GM23338 (cell line): ENCODE data around the gene GNAT1. TPM values are rescaled to one million over a fixed set of nuclear protein-coding genes. Genes with fewer than 3 reads are reported as not detected.

ENCODE experiments used
- ATAC-seq: fragments of 200-7000 bp; cut with Tn5 transposase; 3 replicates; pipeline ENCODE4 v1.9.1; 2020
- DNase-seq: peaks from one replicate; pipeline ENCODE4 v3.0.0-alpha.2; 2015; ENCODE audit warnings: low spot score
- H2AFZ ChIP-seq: fragments of 200-600 bp; sonication (generic); 2 replicates; pipeline ENCODE4 v1.8.0; 2016; ENCODE audit warnings: antibody characterized with exemption, mild to moderate bottlenecking, moderate library complexity
- H3F3A ChIP-seq: fragments of 200-600 bp; sonication (generic); replicated peaks from 2 replicates; pipeline ENCODE4 v1.8.0; 2017; ENCODE audit warnings: antibody characterized with exemption, mixed run types, low read depth
- H3K27ac ChIP-seq: fragments of 200-600 bp; sonication (generic); 2 replicates; pipeline ENCODE4 v1.6.1; 2016; ENCODE audit warnings: low read depth
- H3K27me3 ChIP-seq: fragments of 200-600 bp; sonication (generic); 2 replicates; pipeline ENCODE4 v1.8.0; 2016; ENCODE audit warnings: mild to moderate bottlenecking, mixed run types, moderate library complexity; ENCODE audit not compliant: insufficient read depth
- H3K36me3 ChIP-seq: fragments of 200-600 bp; sonication (generic); 2 replicates; pipeline ENCODE4 v1.8.0; 2016; ENCODE audit warnings: mild to moderate bottlenecking; ENCODE audit not compliant: insufficient read depth
- H3K4me1 ChIP-seq: fragments of 200-600 bp; sonication (generic); 2 replicates; pipeline ENCODE4 v1.8.0; 2016; ENCODE audit warnings: mild to moderate bottlenecking, moderate library complexity; ENCODE audit not compliant: insufficient read depth
- H3K4me2 ChIP-seq: fragments of 200-600 bp; sonication (generic); 2 replicates; pipeline ENCODE4 v1.7.1; 2017; ENCODE audit warnings: mixed run types
- H3K4me3 ChIP-seq: fragments of 200-600 bp; sonication (generic); 2 replicates; pipeline ENCODE4 v1.6.1; 2016; ENCODE audit warnings: mixed run types
- H3K79me2 ChIP-seq: fragments of 200-600 bp; sonication (generic); replicated peaks from 2 replicates; pipeline ENCODE4 v1.8.0; 2017; ENCODE audit warnings: mild to moderate bottlenecking; ENCODE audit not compliant: insufficient read depth
- H3K9me2 ChIP-seq: fragments of 200-600 bp; sonication (generic); 2 replicates; pipeline ENCODE4 v1.8.0; 2017; ENCODE audit not compliant: insufficient read depth
- H4K20me1 ChIP-seq: fragments of 200-600 bp; sonication (generic); replicated peaks from 2 replicates; pipeline ENCODE4 v1.8.0; 2017; ENCODE audit warnings: mild to moderate bottlenecking; ENCODE audit not compliant: insufficient read depth
- H3K27ac Mint-ChIP-seq: 2 replicates; pipeline ENCODE4 v1.8.0; 2020; ENCODE audit warnings: inconsistent platforms, mild to moderate bottlenecking, moderate library complexity, mixed read lengths
- H3K27me3 Mint-ChIP-seq: 3 replicates; pipeline ENCODE4 v1.8.0; 2022; ENCODE audit warnings: low read depth, mild to moderate bottlenecking, moderate library complexity, mixed read lengths, inconsistent platforms; ENCODE audit not compliant: insufficient read depth, poor library complexity
- H3K36me3 Mint-ChIP-seq: 3 replicates; pipeline ENCODE4 v1.8.0; 2021; ENCODE audit warnings: low read depth, mild to moderate bottlenecking, inconsistent platforms, moderate library complexity, mixed read lengths
- H3K4me1 Mint-ChIP-seq: 3 replicates; pipeline ENCODE4 v1.8.0; 2020; ENCODE audit warnings: mild to moderate bottlenecking, inconsistent platforms, mixed read lengths
- H3K4me3 Mint-ChIP-seq: 3 replicates; pipeline ENCODE4 v1.8.0; 2021; ENCODE audit warnings: moderate library complexity, mild to moderate bottlenecking, inconsistent platforms, mixed read lengths
- H3K9me3 Mint-ChIP-seq: 3 replicates; pipeline ENCODE4 v1.8.0; 2020; ENCODE audit warnings: moderate library complexity, mild to moderate bottlenecking, inconsistent platforms, mixed read lengths
- CREB1 ChIP-seq: fragments of 250-450 bp; sonication (Bioruptor Pico); IDR thresholded peaks from 2 replicates; pipeline ENCODE4 v1.5.0; 2020; ENCODE audit warnings: low read depth, mild to moderate bottlenecking, moderate library complexity
- NANOG ChIP-seq: IDR thresholded peaks from 2 replicates; pipeline ENCODE4 v1.6.1; 2016; ENCODE audit warnings: antibody characterized with exemption, borderline replicate concordance
- POLR2AphosphoS5 ChIP-seq: IDR thresholded peaks from 2 replicates; pipeline ENCODE4 v1.6.1; 2016; ENCODE audit warnings: antibody characterized with exemption, low read depth
- polyA plus RNA-seq: library from polyadenylated mRNA; unstranded; fragments of >200 nt; fragmentation: Nextera tagmentation; extraction: Ambion mirVana; gene quantifications from 2 replicates; pipeline ENCODE4 v1.2.1, GENCODE V29; 2016
- total RNA-seq: library from RNA; depleted of rRNA; stranded (reverse); fragments of >200 nt; shearing (Covaris generic); gene quantifications from 2 replicates; pipeline ENCODE4 v1.2.3, GENCODE V29; 2014
- TF ChIP-seq, protein P1 (sequence below), 2 experiments: fragments of 200-600 bp in 1 of 2; sonication (generic) in 1 of 2; conservative IDR thresholded peaks; 2 replicates each; pipeline versions ENCODE4 v1.5.1 to v1.6.1; 2016 to 2017; ENCODE audit warnings: antibody characterized with exemption in 2 of 2, low read depth in 2 of 2, mild to moderate bottlenecking in 2 of 2, moderate library complexity in 1 of 2
- TF ChIP-seq, protein P2 (sequence below): IDR thresholded peaks from one replicate; pipeline ENCODE4 v1.6.1; 2018; ENCODE audit warnings: antibody characterized with exemption; ENCODE audit not compliant: unreplicated experiment

Gene GNAT1
- total and polyA plus RNA-seq, 2 experiments from 2014 or later: not detected

DNA sequence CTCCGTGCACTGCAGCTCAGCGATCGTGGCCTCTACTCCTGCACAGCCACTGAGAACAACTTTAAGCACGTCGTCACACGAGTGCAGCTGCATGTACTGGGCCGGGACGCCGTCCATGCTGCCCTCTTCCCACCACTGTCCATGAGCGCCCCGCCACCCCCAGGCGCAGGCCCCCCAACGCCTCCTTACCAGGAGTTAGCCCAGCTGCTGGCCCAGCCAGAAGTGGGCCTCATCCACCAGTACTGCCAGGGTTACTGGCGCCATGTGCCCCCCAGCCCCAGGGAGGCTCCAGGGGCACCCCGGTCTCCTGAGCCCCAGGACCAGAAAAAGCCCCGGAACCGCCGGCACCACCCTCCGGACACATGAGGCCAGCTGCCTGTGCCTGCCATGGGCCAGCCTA, 3.7 kb upstream of the GNAT1 start (continued):
- TF ChIP-seq, protein P1, sequence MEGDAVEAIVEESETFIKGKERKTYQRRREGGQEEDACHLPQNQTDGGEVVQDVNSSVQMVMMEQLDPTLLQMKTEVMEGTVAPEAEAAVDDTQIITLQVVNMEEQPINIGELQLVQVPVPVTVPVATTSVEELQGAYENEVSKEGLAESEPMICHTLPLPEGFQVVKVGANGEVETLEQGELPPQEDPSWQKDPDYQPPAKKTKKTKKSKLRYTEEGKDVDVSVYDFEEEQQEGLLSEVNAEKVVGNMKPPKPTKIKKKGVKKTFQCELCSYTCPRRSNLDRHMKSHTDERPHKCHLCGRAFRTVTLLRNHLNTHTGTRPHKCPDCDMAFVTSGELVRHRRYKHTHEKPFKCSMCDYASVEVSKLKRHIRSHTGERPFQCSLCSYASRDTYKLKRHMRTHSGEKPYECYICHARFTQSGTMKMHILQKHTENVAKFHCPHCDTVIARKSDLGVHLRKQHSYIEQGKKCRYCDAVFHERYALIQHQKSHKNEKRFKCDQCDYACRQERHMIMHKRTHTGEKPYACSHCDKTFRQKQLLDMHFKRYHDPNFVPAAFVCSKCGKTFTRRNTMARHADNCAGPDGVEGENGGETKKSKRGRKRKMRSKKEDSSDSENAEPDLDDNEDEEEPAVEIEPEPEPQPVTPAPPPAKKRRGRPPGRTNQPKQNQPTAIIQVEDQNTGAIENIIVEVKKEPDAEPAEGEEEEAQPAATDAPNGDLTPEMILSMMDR (conservative IDR thresholded peaks at IDR 0.05; ENCODE audit: low read depth in 2 of 2): no peak

GRCh38 chr3:50189274-50189673, 2.1 kb upstream of the GNAT1 start:
- no peak overlapping the region for H3K4me3 ChIP-seq
- H3K9me2 ChIP-seq: no peaks in the 10 kb centered on the region
- DNase-seq (peak; percentile 92), ATAC-seq (peak; percentile 76)
- no peaks in the 10 kb centered on the region for H3K79me2 ChIP-seq
- Mint-ChIP-seq H3K9me3 (no peaks in the 10 kb centered on the region), H3K27ac (no peak overlapping the region), H3K4me1 (peaks cover 9% of the 10 kb centered on the region; the same call in 2 of the 3 replicates), H3K36me3 (peaks cover 10% of the 10 kb centered on the region; the same call in 2 of the 3 replicates), H3K27me3 (peaks cover 13% of the 10 kb centered on the region), H3K4me3 (no peak overlapping the region)
- no peaks in the 10 kb centered on the region; the same call in 1 of the 2 replicates for H3K36me3 ChIP-seq
- no peaks in the 10 kb centered on the region for H4K20me1 ChIP-seq
- no peak overlapping the region for H3K4me2 ChIP-seq
- TF ChIP-seq, protein P1 (conservative IDR thresholded peaks at IDR 0.05; ENCODE audit: low read depth in 2 of 2): peak; percentile 81 to 95
- TF ChIP-seq, protein P2, sequence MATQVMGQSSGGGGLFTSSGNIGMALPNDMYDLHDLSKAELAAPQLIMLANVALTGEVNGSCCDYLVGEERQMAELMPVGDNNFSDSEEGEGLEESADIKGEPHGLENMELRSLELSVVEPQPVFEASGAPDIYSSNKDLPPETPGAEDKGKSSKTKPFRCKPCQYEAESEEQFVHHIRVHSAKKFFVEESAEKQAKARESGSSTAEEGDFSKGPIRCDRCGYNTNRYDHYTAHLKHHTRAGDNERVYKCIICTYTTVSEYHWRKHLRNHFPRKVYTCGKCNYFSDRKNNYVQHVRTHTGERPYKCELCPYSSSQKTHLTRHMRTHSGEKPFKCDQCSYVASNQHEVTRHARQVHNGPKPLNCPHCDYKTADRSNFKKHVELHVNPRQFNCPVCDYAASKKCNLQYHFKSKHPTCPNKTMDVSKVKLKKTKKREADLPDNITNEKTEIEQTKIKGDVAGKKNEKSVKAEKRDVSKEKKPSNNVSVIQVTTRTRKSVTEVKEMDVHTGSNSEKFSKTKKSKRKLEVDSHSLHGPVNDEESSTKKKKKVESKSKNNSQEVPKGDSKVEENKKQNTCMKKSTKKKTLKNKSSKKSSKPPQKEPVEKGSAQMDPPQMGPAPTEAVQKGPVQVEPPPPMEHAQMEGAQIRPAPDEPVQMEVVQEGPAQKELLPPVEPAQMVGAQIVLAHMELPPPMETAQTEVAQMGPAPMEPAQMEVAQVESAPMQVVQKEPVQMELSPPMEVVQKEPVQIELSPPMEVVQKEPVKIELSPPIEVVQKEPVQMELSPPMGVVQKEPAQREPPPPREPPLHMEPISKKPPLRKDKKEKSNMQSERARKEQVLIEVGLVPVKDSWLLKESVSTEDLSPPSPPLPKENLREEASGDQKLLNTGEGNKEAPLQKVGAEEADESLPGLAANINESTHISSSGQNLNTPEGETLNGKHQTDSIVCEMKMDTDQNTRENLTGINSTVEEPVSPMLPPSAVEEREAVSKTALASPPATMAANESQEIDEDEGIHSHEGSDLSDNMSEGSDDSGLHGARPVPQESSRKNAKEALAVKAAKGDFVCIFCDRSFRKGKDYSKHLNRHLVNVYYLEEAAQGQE: no peak
- H2AFZ ChIP-seq: no peak overlapping the region
- H3K27ac ChIP-seq: no peak overlapping the region
- H3F3A ChIP-seq: peaks cover 6% of the 10 kb centered on the region
- H3K27me3 ChIP-seq: peaks cover 10% of the 10 kb centered on the region; the same call in 1 of the 2 replicates
- H3K4me1 ChIP-seq: no peaks in the 10 kb centered on the region

- DNase-seq (no peak), ATAC-seq (no peak)
- no peaks in the 10 kb centered on the region for H3K9me3 Mint-ChIP-seq
- Histone ChIP-seq H3F3A (peaks cover 6% of the 10 kb centered on the region), H3K4me1 (no peaks in the 10 kb centered on the region), H3K27me3 (peaks cover 12% of the 10 kb centered on the region; the same call in 1 of the 2 replicates), H3K79me2 (no peaks in the 10 kb centered on the region), H2AFZ (no peak overlapping the region), H4K20me1 (no peaks in the 10 kb centered on the region), H3K27ac (no peak overlapping the region), H3K4me3 (no peak overlapping the region), H3K4me2 (no peak overlapping the region), H3K9me2 (no peaks in the 10 kb centered on the region), H3K36me3 (no peaks in the 10 kb centered on the region; the same call in 1 of the 2 replicates)
- TF ChIP-seq NANOG (no peak), POLR2AphosphoS5 (no peak; the same call in 1 of the 2 replicates), CREB1 (CRISPR knock-in tag) (no peak)
- TF ChIP-seq, protein P1 (conservative IDR thresholded peaks at IDR 0.05; ENCODE audit: low read depth in 2 of 2): no peak
- peaks cover 9% of the 10 kb centered on the region; the same call in 1 of the 3 replicates for H3K36me3 Mint-ChIP-seq
- peaks cover 17% of the 10 kb centered on the region for H3K27me3 Mint-ChIP-seq
- no peak overlapping the region for H3K27ac Mint-ChIP-seq
- peaks cover 9% of the 10 kb centered on the region; the same call in 2 of the 3 replicates for H3K4me1 Mint-ChIP-seq
- H3K4me3 Mint-ChIP-seq: no peak overlapping the region
Measured at GRCh38 chr3:50189989-50190388, 1.4 kb upstream of the GNAT1 start.
